H4 (cell line): ENCODE measurements around the gene APOL3. TPM values are rescaled to one million over a fixed set of nuclear protein-coding genes. Genes with fewer than 3 reads are reported as not detected.
A peak's percentile ranks its signal among the peaks of the same experiment; 100 is the strongest.
"Not testable (repeated sequence)": the region's sequence is repeated elsewhere in the genome, so short reads cannot be mapped to it uniquely, and the experiment has no call there.

Experiments
- DNase-seq: peaks from one replicate; pipeline ENCODE4 v3.0.0-alpha.2; 2015; ENCODE audit warnings: low spot score
- total RNA-seq: library from RNA; depleted of rRNA; stranded (reverse); fragments of >200 nt; shearing (Covaris generic); gene quantifications from 2 replicates; pipeline ENCODE4 v1.2.3, GENCODE V29; 2014

Gene APOL3
- total RNA-seq, 1 experiment from 2014 or later = 9.4 TPM

DNA sequence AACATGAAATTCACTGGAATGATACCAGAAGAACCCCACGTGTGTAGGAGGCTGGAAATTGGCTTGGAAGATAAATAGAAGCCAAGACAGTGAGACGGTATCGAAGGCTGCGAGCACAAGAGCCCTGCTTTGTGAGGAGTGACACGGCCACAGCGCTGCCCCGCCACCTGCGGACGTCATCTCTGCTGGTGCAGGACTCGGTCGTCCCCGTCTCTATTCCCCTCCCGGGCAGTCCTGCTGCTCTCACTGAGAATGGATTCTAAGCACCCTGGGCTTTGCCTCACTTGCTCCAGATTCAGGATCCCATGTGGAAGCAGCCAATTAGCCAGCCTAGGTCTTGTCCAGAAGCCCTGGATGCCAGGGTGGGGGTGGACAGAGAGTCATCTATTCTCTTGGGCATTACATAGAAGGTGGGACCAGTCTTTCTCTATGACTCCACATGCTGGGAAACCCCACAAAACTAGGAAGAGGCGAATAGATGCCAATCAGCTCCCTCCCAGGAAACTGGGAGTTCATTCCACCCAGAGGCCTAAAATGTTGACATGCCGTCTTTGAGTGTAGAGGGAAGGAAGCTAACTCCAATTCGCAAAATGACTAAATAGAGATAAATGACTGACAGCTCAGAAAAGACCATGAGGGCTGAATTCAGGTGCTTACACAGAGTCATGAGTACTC lies 25.1 kb downstream of the APOL3 start:
- DNase-seq = no peak

DNA sequence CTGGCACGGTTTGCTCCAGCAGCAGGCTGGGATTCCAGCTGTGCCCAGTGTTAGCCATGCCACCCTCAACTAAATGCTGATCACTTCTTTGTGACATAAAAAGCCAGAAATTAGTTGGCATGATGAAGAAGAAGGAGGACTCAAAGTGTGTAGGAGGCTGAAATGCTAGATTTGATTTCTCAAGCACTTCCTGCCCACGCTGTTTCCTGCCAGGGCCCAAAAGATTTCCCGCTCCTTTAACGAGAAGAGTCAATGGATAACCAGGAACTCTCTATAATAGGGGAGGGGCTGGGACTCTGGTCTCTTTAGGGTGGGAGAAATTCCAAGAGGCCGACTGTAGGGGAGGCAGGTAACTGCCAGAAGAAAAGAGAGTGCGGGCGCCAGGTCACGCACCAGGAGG lies 26.4 kb downstream of the APOL3 start:
- DNase-seq = no peak

DNA sequence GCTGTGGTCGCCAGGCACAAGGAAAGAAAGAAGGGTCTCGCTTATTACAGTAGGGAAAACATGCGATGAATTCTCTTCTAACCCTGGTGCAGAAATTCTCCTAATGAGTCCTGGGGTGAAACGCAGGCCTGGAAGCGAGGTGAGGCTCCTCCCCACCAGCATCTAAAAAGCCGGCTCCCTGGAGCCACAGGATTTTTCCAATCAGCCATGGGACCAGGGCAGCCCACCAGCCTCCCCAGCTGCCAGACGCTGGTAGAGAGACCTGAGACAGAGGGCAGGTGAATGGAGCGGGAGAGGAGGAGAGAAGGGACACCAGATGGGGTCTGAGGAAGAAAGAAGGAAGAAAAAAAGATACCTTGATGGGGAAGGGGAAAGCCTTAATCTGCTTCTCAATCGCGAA lies 28.6 kb downstream of the APOL3 start:
- DNase-seq = no peak

- no peak for DNase-seq
Observed at GRCh38 chr22:36129486-36130388, 30.8 kb downstream of the APOL3 start.

DNA sequence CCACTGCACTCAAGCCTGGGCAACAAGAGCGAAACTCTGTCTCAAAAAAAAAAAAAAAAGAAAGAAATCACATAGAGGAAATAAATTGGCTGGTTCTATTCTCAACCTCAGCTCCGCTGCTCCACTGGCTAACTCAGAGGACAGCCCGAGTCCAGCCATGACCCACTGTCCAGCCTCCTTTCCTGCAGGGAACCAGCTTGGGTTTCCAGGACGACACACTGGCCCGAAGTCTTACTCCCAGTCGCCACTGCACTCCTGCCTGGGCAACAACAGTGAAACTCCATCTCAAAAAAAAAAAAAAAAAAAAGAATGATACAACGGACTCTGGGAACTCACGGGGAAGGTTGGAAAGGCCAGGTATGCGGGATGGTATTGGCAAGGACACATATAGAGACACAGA lies 31.5 kb downstream of the APOL3 start:
- DNase-seq = no peak

DNA sequence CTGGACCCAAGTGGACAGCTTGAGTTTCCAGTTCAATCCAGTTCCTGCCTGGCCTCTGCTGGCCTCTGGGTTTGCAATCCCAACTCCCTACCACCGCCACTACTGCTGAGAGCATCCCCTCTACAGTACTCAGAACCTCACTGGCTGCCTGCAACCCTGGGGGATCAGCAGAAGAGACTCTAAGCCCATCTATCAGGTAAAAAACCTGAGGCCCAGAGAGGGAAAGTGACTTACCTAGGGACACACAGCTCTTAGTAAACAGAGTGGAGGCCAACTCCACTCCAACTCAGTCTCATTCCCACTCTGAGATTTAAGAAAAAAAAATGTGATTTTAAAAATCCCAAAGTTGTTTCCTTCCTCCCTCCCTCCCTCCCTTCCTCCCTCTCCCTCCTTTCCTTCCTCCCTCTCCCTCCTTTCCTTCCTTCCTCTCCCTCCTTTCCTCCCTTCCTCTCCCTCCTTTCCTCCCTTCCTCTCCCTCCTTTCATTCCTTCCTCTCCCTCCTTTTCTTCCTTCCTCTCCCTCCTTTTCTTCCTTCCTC lies 34.5 kb downstream of the APOL3 start:
- no peak for DNase-seq

DNA sequence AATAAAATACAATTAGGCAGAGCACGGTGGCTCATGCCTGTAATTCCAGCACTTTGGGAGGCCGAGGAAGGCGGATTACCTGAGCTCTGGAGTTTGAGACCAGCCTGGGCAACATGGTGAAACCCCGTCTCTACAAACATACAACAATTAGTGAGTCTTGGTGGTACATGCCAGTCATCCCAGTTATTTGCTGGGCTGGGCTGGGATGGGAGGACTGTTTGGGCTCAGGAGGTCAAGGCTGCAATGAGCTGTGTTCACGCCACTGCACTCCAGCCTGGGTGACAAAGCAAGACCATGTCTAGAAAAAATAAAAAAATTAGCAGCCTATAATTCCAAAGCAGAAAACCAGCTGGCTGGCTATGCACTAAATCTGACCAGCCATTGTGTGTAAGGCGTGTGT lies 35.1 kb downstream of the APOL3 start:
- no peak for DNase-seq

GRCh38 chr22:36124666-36125065 lies 35.9 kb downstream of the APOL3 start:
- no peak for DNase-seq

GRCh38 chr22:36123673-36124630 lies 36.6 kb downstream of the APOL3 start:
- DNase-seq = peak; percentile 94

- not testable (repeated sequence) for DNase-seq
Observed at GRCh38 chr22:36120621-36121351, 39.8 kb downstream of the APOL3 start.

DNA sequence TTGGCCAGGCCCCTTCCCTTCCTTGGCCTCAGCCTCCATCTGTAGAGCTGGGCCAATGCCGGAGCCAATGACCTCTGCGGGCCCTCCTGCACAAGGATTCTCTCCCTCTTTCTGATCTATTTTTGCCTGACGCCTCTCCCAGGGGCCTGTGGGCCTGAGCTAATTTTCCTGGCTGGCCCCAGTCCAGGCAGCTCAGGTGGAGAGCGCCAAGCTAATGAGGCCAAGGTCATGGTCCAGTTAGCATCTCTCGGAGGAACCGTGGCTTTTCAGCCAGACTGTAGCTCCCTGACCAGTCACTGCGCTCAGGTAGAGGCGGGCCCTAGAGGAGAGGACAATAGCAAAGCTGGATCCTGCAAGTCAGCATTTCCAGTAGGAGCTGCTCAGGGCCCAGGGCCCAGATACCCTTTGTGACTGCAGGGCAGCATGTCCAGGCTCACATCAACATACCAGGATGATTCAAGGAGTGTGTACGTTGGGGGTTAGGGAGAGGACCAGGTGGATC lies 43.5 kb downstream of the APOL3 start:
- no peak for DNase-seq

- no peak for DNase-seq
Observed at GRCh38 chr22:36116127-36116526, 44.4 kb downstream of the APOL3 start.

- no peak for DNase-seq
Observed at GRCh38 chr22:36113121-36113520, 47.4 kb downstream of the APOL3 start.

- DNase-seq = no peak
Observed at GRCh38 chr22:36111316-36111715, 49.2 kb downstream of the APOL3 start.

DNA sequence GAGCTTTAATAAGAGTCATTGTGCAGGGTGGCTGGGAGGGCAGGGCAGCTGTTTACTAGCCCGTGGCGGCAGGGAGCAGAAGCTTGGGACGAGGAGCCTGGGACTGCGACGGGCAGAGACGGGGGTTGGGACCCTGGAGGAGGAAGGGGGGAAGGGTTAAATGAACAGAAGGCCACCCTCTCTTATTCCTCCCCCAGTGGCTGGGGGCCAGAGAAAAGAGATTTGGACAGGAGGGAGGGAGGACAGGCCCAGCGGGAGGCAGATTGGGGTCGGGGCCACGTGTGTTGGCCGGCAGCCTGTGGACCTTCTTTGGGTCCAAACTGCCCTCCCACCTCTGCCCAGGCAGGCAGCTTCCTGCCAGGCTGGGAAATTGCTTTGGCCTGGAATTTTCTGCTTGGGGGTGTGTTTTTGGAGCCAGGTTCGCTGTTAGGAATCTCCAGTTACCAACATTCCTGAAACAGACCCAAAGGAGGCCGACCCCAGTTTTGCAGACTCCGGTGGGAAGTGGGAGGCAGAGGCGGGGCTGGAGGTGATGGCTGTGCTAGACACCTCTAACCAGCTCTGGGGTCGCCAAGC lies 50.2 kb downstream of the APOL3 start:
- DNase-seq = no peak

GRCh38 chr22:36107436-36107835 lies 53.1 kb downstream of the APOL3 start:
- no peak for DNase-seq

GRCh38 chr22:36106910-36107309 lies 53.6 kb downstream of the APOL3 start:
- DNase-seq = no peak

DNA sequence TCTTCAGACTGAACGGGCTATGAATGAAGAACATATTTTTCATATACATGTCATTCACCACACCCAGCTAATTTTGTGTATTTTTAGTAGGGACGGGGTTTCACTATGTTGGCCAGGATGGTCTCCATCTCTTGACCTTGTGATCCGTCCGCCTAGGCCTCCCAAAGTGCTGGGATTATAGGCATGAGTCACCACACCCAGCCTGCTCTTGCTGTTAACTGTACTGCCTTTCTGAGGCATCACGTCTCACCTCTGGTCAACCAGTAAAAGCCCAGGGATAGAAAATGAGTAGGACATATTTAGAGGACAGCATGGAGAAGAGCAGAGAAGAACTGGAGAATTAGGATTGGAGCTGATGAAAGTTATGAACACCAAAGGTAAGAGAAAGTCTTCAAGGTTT lies 55.6 kb downstream of the APOL3 start:
- no peak for DNase-seq

GRCh38 chr22:36104435-36104834 lies 56.1 kb downstream of the APOL3 start:
- DNase-seq = no peak

DNA sequence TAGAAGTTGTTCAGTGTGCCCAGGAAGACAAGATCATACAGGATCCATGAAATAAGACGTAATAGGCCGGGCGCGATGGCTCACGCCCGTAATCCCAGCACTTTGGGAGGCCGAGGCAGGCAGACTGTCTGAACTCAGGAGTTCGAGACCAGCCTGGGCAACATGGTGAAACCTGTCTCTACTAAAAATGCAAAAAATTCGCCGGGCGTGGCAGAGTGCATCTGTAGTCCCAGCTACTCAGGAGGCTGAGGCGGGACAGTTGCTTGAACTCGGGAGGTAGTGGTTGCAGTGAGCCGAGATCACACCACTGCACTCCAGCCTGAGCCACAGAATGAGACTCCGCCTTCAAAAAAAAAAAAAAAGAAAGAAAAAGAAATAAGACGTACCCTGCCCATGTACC lies 56.7 kb downstream of the APOL3 start:
- DNase-seq = no peak

DNA sequence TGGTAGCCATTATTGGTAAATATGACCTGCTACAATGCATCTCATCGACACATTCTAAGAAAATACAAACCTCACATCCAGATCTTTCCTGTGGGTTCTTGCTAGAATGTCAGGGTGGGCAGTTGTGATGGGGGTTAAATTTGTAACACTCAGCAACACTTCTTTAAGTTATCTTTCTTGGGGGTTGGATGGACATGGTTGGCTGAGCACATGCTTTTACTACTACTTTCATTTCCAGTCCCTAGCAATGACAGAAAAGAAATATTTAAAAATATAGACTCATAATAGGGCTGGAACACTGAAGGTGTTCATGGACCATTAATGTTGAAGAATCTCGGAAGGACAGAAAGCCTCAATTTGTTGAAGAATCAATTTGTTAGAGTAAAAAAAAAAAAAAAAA lies 57.6 kb downstream of the APOL3 start:
- no peak for DNase-seq
